Activated CD4-positive, alpha-beta T cell treated with anti-CD3 and anti-CD28 coated beads, Interleukin-2, Interleukin-4, amounts not matched to agents 100 ng/mL and 50 ng/mL, durations not matched to agents 16 hours and 8 hours (primary cell): ENCODE results near the gene DDC.

ENCODE experiments used
- DNase-seq: peaks from one replicate; pipeline ENCODE4 v3.0.0-alpha.2; 2020; ENCODE audit warnings: low spot score

The DDC gene

DNA sequence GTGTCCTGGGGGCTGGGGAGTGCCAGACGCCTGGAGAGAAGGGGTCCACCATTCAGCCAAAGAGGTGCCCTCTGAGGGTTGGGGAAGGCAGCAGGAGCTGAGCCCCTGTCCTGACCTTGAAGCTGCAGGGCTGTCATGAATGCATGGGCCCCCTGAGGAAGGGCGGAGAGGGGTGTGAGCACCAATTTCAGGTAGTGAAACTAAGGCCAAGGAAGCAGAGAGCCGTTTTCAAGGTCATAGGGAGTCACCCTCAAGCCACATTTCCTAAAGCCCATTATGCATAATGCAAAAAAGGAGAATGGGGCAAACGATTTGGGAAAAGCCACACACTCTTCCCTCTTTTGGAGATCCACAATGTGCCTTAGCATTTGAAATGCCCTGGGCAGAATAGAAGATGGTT is 152.2 kb downstream of the DDC start:
- no peak for DNase-seq

DNA sequence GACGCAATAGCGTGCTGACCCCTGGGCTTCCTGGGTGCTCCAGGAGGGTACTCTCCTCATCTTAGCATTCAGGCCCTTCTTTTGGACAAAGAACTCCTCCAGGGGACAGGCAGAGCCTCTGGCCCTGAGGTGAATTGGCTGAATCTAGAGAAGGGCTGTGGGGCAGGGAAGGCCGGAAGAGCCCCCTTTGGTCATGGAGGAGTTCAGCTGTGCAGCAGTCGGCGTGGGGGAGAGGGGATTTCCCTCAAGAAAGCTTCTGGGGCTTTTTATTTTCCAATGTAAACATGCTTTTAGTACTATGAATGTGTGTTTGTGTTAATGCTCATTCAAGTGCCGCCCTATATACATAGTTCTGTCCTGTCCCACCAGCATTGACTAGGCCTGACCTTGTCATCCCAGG is 153.9 kb downstream of the DDC start:
- DNase-seq: no peak

DNA sequence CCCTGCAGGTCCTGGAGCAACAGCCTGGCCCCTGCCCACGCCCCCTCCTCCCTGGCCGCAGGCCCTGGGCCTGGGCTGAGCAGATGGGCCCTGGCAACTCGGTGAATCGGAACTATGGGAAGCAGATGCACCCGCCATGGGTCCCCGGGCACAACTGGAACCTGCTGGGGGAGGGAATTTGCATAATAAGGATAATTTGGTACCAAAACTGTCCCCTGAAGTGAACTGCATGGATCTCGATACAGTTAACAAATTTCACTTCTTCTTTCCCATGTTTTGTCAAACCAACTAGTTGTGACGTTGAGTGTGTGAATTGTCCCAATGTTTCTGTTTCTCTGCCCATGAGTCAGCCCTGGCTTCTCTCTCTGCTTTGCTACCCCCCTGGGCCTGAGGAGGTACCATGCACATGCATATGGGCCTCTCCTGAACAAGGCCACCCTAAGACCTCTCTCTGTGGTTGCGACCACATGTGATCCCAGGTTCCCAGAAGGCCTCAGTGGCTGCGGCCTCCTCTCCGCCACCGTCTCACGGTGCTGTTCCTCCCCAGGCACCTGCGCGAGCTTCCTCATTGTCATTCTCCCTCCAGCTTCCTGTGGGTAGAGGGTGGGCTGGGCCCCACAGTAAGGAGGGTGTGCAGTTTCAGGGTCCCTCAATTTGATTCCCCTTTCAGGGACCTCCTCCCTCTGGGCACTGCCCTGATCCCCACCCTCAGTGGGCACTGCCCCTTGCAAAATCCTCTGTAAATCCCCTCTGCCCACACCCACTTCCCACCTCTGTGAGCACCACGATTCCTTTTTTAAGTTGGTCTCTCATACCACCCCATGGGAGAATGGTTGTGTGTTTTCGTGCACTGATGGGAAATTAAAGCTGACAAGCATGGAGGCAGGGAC is 155.1 kb downstream of the DDC start:
- DNase-seq: no peak
